Measurements from ENCODE around the gene SERTAD3.
"Not testable (repeated sequence)": the region's sequence is repeated elsewhere in the genome, so short reads cannot be mapped to it uniquely, and the experiment has no call there.

The SERTAD3 gene

GRCh38 chr19:40444000-40444824 lies at the start of gene SERTAD3:
SERTAD3 (minus strand) TSS chr19:40444335; CDS start chr19:40442080, 2,255 bp downstream.
- peak; percentile 94 for DNase-seq (ENCODE audit: low spot score)

- DNase-seq (ENCODE audit: low spot score): no peak
These were observed 49.6 kb upstream of the SERTAD3 start for GRCh38 chr19:40493778-40494177.

GRCh38 chr19:40492274-40492673 lies 48.1 kb upstream of the SERTAD3 start:
- DNase-seq (ENCODE audit: low spot score): no peak

DNA sequence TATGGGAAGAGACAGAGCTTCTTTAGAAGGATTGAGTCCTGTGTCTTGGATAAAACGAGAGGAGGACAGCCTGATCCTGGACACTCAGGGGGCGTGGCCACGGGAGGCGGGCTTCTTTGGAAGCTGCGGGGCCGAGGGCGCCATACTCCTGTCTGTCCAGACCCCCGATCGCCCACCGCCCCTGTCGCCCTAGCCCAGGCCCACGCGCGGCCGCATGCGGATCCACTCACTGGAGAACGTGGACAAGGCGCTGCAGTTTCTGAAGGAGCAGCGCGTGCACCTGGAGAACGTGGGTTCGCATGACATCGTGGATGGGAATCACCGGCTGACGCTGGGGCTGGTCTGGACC lies 45.7 kb upstream of the SERTAD3 start:
- DNase-seq (ENCODE audit: low spot score): no peak

DNA sequence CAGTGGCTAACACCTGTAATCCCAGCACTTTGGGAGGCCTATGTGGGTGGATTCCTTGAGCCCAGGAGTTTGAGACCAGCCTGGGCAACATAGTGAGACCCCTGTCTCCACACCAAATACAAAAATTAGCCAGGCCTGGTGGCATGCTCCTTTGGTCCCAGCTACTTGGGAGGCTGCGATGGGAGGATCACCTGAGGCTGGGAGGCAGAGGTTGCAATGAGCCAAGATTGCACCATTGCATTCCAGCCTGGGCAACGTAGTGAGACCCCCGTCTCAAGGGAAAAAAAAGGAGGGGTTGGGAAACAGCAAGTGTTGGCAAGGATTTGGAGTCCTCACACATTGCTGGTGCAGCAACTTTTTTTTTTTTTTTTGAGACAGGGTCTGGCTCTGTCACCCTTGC lies 41.9 kb upstream of the SERTAD3 start:
- no peak for DNase-seq (ENCODE audit: low spot score)

- not testable (repeated sequence) for DNase-seq (ENCODE audit: low spot score)
These were observed 31.9 kb upstream of the SERTAD3 start for GRCh38 chr19:40475878-40476644.

- no peak for DNase-seq (ENCODE audit: low spot score)
These were observed 30.6 kb upstream of the SERTAD3 start for GRCh38 chr19:40474737-40475136.

GRCh38 chr19:40472516-40472915 lies 28.4 kb upstream of the SERTAD3 start:
- DNase-seq (ENCODE audit: low spot score): no peak

GRCh38 chr19:40471111-40471510 lies 27.0 kb upstream of the SERTAD3 start:
- DNase-seq (ENCODE audit: low spot score): no peak

- no peak for DNase-seq (ENCODE audit: low spot score)
These were observed 24.9 kb upstream of the SERTAD3 start for GRCh38 chr19:40469011-40469410.

DNA sequence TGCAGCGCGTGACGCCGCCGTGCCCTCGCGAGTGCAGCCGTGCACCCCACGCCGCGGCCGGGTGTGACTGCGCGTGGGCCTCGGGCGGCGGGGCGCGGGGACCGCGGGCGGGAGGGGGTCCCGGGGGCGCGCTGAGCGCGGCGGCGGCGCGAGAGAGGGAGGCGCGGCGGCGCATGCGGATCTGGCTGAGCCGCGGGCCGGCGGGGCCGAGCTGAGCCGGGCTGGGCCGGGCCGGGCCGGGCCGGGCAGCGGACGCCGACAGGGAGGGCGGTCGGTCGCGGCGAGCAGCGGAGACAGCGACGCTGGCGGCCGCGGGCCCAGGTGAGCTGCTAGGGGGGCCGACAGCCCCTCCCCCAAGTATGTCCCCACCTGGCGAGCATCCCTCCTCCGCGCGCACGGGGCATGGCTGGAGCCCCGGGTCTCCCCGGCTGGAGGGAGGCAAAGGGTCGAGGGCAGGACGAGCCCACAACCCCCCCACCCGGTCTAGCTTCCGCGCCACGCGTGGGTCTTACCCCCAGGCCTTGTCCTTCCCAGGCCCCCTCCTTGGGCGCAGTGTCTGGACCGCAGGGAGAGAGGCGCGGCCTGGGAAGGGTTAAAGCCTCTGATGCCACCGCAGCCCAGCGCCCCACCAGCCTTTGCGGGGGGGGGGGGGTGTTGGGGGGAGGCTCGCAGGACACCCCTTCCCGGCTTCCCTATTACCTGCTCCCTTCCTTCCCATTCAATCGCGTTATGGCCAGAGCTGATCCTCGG lies 23.0 kb upstream of the SERTAD3 start, which contains the start of gene SPTBN4:
Gene SPTBN4 (plus strand): TSS at position 17 of the 750 bp plus-strand sequence. CDS start 5,621 bp downstream, outside the sequence.
- DNase-seq (ENCODE audit: low spot score): no peak

DNA sequence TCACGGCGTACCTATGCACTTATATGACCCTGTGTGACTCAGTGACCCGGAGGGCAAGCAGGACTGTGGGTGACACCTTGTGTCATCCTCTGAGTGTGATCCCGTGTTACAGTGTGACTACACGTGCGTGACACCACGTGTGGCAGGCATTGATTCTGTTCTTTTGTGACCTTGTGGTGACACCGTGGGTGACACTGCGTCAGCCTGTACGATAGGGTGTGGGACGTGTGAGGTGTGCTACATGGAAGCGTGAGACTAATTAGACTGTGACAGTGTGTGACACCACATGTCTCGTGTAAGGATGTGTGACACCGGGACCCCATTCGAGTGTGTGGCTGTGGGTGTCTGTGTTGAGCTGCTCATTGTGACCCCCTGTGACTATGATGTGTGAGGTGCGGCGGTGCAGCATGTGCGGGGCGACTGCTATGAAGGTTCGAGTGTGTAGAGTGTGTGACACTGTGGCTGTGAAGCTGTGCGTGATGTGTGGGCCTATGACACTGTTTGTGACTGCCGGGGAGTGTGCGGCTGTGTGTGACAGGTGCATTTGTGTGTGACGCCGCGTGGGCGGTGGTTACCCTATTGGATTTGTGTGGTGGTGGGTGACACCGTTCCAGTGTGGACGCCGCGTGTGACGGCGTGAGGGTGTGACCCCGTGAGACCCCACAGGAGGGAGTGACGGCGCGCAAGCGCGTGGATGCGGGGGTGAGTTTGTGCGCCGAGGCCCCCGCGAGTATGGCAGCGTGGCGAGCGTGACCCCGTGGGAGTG lies 22.3 kb upstream of the SERTAD3 start:
- DNase-seq (ENCODE audit: low spot score): no peak

DNA sequence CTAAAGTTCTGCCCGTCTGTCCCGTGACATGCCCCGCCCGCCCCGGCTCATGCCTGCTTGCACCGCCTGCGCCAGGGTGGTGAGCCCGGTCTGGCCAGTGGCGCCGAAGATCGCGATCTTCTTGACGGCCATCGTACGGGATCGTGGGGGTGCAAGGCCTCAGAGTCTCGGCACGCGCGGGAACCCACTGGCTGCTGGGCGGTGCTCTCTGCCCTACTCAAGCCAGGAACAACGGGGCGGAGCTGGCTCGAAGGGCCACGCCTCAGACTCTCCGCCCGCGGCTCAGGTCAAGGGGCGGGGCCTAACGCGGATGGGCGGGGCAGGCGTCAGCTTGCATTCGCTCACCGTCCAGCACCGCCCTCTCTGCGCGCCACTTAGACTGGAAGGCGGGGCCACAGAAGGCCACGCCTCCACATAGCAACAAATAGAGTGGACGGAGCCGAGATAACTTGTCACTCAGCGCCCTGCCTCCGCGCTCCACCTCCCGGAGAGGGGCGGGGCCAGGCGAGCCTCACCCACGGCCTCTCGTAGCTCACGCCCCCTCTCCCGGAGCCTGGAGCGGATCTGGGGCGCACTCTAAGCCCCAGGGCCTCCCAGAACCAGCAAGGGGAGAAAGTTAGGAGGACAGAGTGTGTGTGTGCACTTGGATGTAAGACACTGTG lies 21.6 kb upstream of the SERTAD3 start, which contains the start of gene BLVRB:
Gene BLVRB (minus strand): TSS at position 189 of the 662 bp plus-strand sequence. CDS start 57 bp downstream, at position 132.
- DNase-seq (ENCODE audit: low spot score): peak; percentile 99

- DNase-seq (ENCODE audit: low spot score): peak; percentile 68
These were observed 21.0 kb upstream of the SERTAD3 start for GRCh38 chr19:40465025-40465556.

DNA sequence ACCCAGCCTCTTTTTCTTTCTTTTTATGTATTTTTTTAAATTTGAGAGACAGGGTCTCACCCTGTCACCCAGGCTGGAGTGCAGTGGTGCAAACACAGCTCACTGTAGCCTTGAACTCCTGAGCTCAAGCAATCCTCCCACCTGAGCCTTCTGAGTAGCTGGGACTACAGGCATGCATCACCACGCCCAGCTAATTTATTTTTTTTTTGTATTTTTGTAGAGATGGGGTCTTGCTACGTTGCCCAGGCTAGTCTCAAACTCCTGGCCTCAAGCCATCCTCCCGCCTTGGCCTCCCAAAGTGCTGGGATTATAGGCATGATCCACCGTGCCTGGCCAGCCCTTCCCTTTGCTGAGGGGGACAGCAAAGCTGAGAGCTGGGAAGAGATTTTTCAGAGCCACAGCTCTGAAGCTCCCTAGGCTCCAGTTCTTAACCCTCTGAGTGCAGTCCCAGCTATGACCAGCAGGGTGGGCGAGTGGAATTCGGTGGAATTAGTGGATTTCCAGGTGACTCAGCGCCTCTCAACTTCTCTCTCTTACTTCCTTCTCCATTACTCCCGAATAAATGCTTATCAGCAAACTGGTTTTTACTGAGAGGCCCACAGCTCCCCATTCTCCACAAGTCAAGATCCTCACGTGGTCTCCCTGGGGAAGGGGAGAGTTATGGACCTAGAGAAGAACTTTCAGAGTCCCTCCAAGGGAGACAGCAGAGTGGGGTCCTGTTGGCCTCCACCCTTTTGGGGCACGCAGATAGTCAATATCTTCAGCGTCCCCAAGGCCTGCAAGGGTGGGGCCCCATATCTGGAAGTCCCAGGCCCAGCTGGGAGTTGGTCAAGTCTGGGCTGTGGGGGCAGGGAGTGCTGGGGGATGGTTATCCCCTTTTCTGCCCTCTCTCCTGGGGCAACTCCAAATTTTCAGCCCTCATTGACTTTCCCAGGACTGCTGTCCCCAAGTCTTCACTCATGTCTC lies 20.2 kb upstream of the SERTAD3 start:
- DNase-seq (ENCODE audit: low spot score): peak; percentile 89

- peak; percentile 63 for DNase-seq (ENCODE audit: low spot score)
These were observed 19.5 kb upstream of the SERTAD3 start for GRCh38 chr19:40463587-40464037.

- no peak for DNase-seq (ENCODE audit: low spot score)
These were observed 17.6 kb upstream of the SERTAD3 start for GRCh38 chr19:40461669-40462221.

DNA sequence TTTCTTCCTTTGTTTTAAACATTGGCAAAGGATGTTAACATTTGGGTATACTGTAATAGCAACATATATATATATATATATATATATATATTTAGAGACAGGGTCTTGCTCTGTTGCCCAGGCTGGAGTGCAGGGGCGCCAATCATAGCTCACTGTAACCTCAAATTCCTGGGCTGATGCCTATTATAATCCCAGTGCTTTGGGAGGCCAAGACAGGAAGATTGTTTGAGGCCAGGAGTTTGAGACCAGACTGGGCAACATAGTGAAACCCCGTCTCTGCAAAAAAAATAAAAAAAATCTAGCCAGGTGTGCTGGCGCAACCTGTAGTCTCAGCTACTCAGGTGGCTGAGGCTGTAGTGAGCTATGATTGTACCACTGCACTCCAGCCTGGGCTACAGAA lies 16.1 kb upstream of the SERTAD3 start:
- no peak for DNase-seq (ENCODE audit: low spot score)

GRCh38 chr19:40458597-40458974 lies 14.5 kb upstream of the SERTAD3 start:
- no peak for DNase-seq (ENCODE audit: low spot score)
